GM18873 (cell line): ENCODE data around the gene MMP13.
"Not testable (repeated sequence)": the region's sequence is repeated elsewhere in the genome, so short reads cannot be mapped to it uniquely, and the experiment has no call there.

Experiments
- ATAC-seq: cut with Tn5 transposase; IDR thresholded peaks from one replicate; pipeline ENCODE4 v1.9.1; 2021; ENCODE audit warnings: mild to moderate bottlenecking, moderate library complexity, moderate number of reproducible peaks; ENCODE audit not compliant: unreplicated experiment, low FRiP score

Gene MMP13

GRCh38 chr11:102905848-102906247 is 49.7 kb downstream of the MMP13 start:
- ATAC-seq, result not testable (repeated sequence)

GRCh38 chr11:102903895-102904294 is 51.6 kb downstream of the MMP13 start:
- ATAC-seq, result not testable (repeated sequence)

GRCh38 chr11:102900346-102900745 is 55.2 kb downstream of the MMP13 start:
- no peak for ATAC-seq
